ENCODE data around the gene NRG3.

NRG3 gene

GRCh38 chr10:82452676-82453075 is 577.7 kb downstream of the NRG3 start:
- H3K9ac ChIP-seq (ENCODE audit: low read depth, low read length), result no peak overlapping the region
- no peaks in the 10 kb centered on the region for H3K36me3 ChIP-seq (ENCODE audit: insufficient read depth, low read length)
- H3K27me3 ChIP-seq (ENCODE audit: control insufficient read depth, insufficient read depth, low read length), result no peaks in the 10 kb centered on the region
- H3K4me3 ChIP-seq (ENCODE audit: low read length), result no peak overlapping the region
- peaks cover 9% of the 10 kb centered on the region for H3K9me3 ChIP-seq (replicated peaks; ENCODE audit: low read length)
- no peaks in the 10 kb centered on the region for H3K4me1 ChIP-seq (ENCODE audit: control insufficient read depth, insufficient read depth, low read length)
- no peak overlapping the region for H3K4me2 ChIP-seq (ENCODE audit: low read length)

DNA sequence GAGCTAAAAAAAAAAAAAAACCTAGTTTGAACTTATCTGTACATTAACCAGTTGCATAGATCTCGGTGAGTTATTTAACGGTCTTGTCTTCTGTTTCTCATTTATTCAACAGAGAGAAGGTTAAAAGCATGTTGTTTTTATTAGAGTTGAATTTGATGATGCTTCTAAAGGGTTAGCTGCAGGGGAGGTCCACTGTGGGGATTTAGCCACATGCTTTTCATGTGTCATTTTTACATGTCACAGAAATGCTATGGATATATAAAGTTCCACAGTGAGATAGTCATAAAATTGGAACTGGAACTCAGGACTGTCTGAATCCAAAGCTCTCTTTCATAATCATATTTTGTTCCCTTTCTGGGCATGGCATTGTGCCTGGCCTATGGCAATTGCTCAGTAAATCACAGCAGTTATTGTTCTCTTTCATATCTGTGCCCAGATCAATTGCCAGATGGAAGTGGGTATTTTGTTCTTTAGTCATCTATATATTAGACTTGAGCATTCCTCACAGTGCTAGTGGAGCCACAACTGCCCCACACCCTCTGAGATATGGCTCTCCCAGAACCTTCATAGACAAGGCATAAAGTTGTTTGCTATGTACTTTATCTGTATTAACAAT is 578.8 kb downstream of the NRG3 start:
- Histone ChIP-seq H3K4me3 (ENCODE audit: low read length) (no peak overlapping the region), H3K27me3 (ENCODE audit: control insufficient read depth, insufficient read depth, low read length) (no peaks in the 10 kb centered on the region), H3K9me3 (replicated peaks; ENCODE audit: low read length) (peaks cover 6% of the 10 kb centered on the region), H3K36me3 (ENCODE audit: insufficient read depth, low read length) (no peaks in the 10 kb centered on the region), H3K4me1 (ENCODE audit: control insufficient read depth, insufficient read depth, low read length) (no peaks in the 10 kb centered on the region), H3K4me2 (ENCODE audit: low read length) (no peak overlapping the region), H3K9ac (ENCODE audit: low read depth, low read length) (no peak overlapping the region)

DNA sequence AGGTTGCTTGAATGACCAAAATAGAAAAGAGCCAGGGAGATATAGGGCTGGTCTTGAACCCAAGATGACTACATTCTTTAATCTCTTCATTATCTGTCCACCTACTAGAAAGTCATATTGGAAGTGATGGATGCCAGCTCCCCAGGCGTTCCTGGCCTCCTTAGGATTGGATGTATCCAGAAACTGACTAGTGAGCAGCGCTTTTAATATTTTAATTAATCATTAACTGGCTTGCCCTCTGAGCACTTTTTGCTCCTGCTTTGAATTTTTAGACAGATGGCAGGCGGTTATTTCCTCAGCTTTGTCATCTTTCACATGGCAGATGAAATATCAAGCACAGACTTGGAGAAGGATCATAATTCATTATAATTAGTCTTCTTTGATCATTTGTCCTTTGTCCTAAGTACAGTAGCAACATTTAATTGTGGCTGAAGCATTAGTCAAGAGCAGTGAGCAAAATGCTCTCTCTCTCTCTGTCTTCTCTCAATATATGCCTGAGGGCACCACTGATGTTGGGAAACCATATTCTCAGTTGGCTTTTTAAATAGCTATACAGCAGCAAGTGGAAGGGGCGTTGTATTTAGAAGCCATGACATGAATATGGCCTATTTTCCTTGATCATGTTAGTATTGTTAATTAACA is 588.0 kb downstream of the NRG3 start:
- no peaks in the 10 kb centered on the region for H3K4me1 ChIP-seq (ENCODE audit: control insufficient read depth, insufficient read depth, low read length)
- H3K27me3 ChIP-seq (ENCODE audit: control insufficient read depth, insufficient read depth, low read length), result no peaks in the 10 kb centered on the region
- no peaks in the 10 kb centered on the region for H3K36me3 ChIP-seq (ENCODE audit: insufficient read depth, low read length)
- peaks cover 26% of the 10 kb centered on the region for H3K9me3 ChIP-seq (replicated peaks; ENCODE audit: low read length)
- H3K9ac ChIP-seq (ENCODE audit: low read depth, low read length), result no peak overlapping the region
- H3K4me3 ChIP-seq (ENCODE audit: low read length), result no peak overlapping the region
- H3K4me2 ChIP-seq (ENCODE audit: low read length), result no peak overlapping the region

DNA sequence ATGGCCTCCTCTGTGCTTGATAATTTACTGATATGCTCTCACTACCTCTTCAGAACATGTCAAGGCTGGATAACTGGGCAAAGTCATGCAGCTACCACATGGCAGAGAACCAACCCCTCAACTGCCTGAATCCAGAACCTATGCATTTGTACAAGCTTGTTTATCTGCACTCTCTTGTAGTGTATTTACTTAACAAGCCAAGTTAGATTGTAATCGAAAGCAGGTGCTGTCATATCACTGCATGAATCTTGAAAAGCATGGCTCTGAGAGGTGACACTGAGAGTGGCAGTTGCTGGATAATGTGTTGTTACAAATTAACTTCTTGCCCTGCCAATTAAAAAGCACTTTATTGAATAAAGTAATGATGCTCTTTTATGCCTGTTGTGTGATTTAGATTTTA is 588.6 kb downstream of the NRG3 start:
- H3K9ac ChIP-seq (ENCODE audit: low read depth, low read length), result no peak overlapping the region
- peaks cover 26% of the 10 kb centered on the region for H3K9me3 ChIP-seq (replicated peaks; ENCODE audit: low read length)
- H3K4me3 ChIP-seq (ENCODE audit: low read length), result no peak overlapping the region
- H3K4me2 ChIP-seq (ENCODE audit: low read length), result no peak overlapping the region
- H3K27me3 ChIP-seq (ENCODE audit: control insufficient read depth, insufficient read depth, low read length), result no peaks in the 10 kb centered on the region
- no peaks in the 10 kb centered on the region for H3K36me3 ChIP-seq (ENCODE audit: insufficient read depth, low read length)
- no peaks in the 10 kb centered on the region for H3K4me1 ChIP-seq (ENCODE audit: control insufficient read depth, insufficient read depth, low read length)

GRCh38 chr10:82464191-82464818 is 589.3 kb downstream of the NRG3 start:
- H3K36me3 ChIP-seq (ENCODE audit: insufficient read depth, low read length), result no peaks in the 10 kb centered on the region

GRCh38 chr10:82464966-82465365 is 590.0 kb downstream of the NRG3 start:
- no peak overlapping the region for H3K4me3 ChIP-seq (ENCODE audit: low read length)
- H3K9me3 ChIP-seq (replicated peaks; ENCODE audit: low read length), result peaks cover 26% of the 10 kb centered on the region
- H3K4me1 ChIP-seq (ENCODE audit: control insufficient read depth, insufficient read depth, low read length), result no peaks in the 10 kb centered on the region
- H3K4me2 ChIP-seq (ENCODE audit: low read length), result no peak overlapping the region
- no peaks in the 10 kb centered on the region for H3K27me3 ChIP-seq (ENCODE audit: control insufficient read depth, insufficient read depth, low read length)
- no peaks in the 10 kb centered on the region for H3K36me3 ChIP-seq (ENCODE audit: insufficient read depth, low read length)
- no peak overlapping the region for H3K9ac ChIP-seq (ENCODE audit: low read depth, low read length)

More at GRCh38 chr10:82464191-82464818, 589.3 kb downstream of the NRG3 start:
- no peaks in the 10 kb centered on the region for H3K4me1 ChIP-seq (ENCODE audit: control insufficient read depth, insufficient read depth, low read length)
- H3K4me2 ChIP-seq (ENCODE audit: low read length), result no peak overlapping the region
- H3K4me3 ChIP-seq (ENCODE audit: low read length), result no peak overlapping the region
- no peak overlapping the region for H3K9ac ChIP-seq (ENCODE audit: low read depth, low read length)
- H3K27me3 ChIP-seq (ENCODE audit: control insufficient read depth, insufficient read depth, low read length), result no peaks in the 10 kb centered on the region
- peaks cover 26% of the 10 kb centered on the region for H3K9me3 ChIP-seq (replicated peaks; ENCODE audit: low read length)

- H3K9ac ChIP-seq (ENCODE audit: low read depth, low read length), result no peak overlapping the region
- no peaks in the 10 kb centered on the region for H3K4me1 ChIP-seq (ENCODE audit: control insufficient read depth, insufficient read depth, low read length)
- no peak overlapping the region for H3K4me3 ChIP-seq (ENCODE audit: low read length)
- H3K27me3 ChIP-seq (ENCODE audit: control insufficient read depth, insufficient read depth, low read length), result no peaks in the 10 kb centered on the region
- no peak overlapping the region for H3K4me2 ChIP-seq (ENCODE audit: low read length)
- no peaks in the 10 kb centered on the region for H3K36me3 ChIP-seq (ENCODE audit: insufficient read depth, low read length)
- peaks cover 21% of the 10 kb centered on the region for H3K9me3 ChIP-seq (replicated peaks; ENCODE audit: low read length)
Observed at GRCh38 chr10:82468453-82468852, 593.5 kb downstream of the NRG3 start.

DNA sequence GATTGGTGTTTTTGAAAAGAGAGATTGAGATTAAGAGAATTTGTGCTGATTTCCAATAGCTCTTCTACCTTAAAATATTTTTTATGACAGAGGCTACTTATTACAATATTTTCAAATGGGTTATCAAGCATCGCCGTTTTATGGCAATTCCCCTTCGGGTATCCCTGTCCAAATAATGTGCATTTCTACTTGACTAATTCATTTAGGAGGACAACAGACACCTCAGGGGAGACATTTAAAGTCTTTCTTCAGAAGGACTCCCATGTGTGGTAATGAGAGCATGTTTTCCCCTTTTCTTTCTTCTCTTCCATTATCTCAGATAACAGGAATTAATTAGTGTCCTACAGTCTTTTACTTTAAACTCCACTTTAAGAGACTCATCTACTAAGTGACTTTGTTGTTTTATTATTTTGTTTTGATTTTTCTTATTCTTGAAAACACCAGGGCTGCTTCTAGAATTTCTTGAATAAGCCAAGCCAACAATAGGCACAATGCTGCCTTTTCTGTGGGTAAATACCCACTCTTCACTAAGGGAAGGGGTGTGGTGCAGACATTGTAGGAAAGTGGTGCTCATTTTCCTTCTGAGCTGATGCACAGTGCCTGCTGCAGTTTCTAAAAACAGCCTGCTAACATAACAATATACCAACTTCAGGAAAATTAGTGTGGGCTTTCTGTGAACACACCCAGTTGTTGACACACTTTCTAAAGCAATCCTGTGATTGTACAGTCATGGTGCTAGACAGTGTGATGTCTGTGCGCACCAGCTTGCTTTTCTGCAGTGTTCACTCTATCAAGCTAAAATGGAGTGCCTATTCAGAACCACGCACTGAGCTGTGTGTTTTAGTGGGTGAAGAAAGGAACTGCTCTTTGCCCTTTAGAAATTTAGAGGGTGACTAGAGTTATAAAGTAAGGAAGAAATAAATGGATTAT is 597.7 kb downstream of the NRG3 start:
- Histone ChIP-seq H3K36me3 (ENCODE audit: insufficient read depth, low read length) (no peaks in the 10 kb centered on the region), H3K4me3 (ENCODE audit: low read length) (no peak overlapping the region), H3K4me2 (ENCODE audit: low read length) (no peak overlapping the region), H3K4me1 (ENCODE audit: control insufficient read depth, insufficient read depth, low read length) (no peaks in the 10 kb centered on the region), H3K27me3 (ENCODE audit: control insufficient read depth, insufficient read depth, low read length) (no peaks in the 10 kb centered on the region), H3K9ac (ENCODE audit: low read depth, low read length) (no peak overlapping the region), H3K9me3 (replicated peaks; ENCODE audit: low read length) (peaks cover 4% of the 10 kb centered on the region)

- Histone ChIP-seq H3K9me3 (replicated peaks; ENCODE audit: low read length) (no peaks in the 10 kb centered on the region), H3K4me1 (ENCODE audit: control insufficient read depth, insufficient read depth, low read length) (no peaks in the 10 kb centered on the region), H3K27me3 (ENCODE audit: control insufficient read depth, insufficient read depth, low read length) (no peaks in the 10 kb centered on the region), H3K9ac (ENCODE audit: low read depth, low read length) (no peak overlapping the region), H3K4me3 (ENCODE audit: low read length) (no peak overlapping the region), H3K36me3 (ENCODE audit: insufficient read depth, low read length) (no peaks in the 10 kb centered on the region), H3K4me2 (ENCODE audit: low read length) (no peak overlapping the region)
Observed at GRCh38 chr10:82477776-82478175, 602.8 kb downstream of the NRG3 start.

DNA sequence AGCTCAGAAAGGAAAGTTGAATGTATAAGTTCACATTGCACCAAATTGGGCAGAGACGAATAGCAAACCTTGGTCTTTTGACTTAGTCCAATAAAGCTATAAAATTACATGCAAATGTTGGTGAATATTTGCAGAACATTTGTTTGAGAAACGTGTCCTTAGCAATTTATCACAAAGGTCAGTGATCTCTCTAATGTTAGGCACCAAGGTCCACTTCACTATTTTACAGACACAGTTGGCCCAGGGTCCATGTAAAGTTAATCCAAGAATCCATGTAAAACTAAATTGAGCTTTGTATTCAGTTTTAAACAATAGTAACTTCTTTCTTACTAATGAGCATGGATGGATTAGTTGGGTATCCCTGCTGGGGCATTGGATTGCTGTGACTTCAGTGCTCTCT is 617.7 kb downstream of the NRG3 start:
- H3K9me3 ChIP-seq (replicated peaks; ENCODE audit: low read length), result peaks cover 3% of the 10 kb centered on the region
- no peaks in the 10 kb centered on the region for H3K36me3 ChIP-seq (ENCODE audit: insufficient read depth, low read length)
- H3K9ac ChIP-seq (ENCODE audit: low read depth, low read length), result no peak overlapping the region
- no peak overlapping the region for H3K4me2 ChIP-seq (ENCODE audit: low read length)
- H3K27me3 ChIP-seq (ENCODE audit: control insufficient read depth, insufficient read depth, low read length), result no peaks in the 10 kb centered on the region
- no peaks in the 10 kb centered on the region for H3K4me1 ChIP-seq (ENCODE audit: control insufficient read depth, insufficient read depth, low read length)
- no peak overlapping the region for H3K4me3 ChIP-seq (ENCODE audit: low read length)

DNA sequence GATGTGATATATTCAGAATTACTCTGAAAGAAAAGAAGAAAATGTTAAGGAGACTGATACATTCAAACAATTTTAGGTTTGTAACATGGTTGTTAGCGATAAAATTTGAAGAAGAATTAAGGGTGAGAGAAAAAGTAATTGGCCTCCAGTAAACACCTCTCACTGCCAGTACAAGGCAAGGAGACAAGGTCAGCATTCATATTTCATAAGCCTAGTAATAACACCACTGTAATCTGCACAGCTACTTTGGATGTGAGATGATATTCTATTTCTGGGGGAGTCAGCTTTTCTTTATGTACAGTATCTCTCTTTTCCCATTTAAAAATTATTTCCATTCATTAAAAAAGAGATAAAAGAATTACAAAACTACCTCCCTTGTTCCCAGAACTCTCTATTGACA is 621.1 kb downstream of the NRG3 start:
- Histone ChIP-seq H3K4me2 (ENCODE audit: low read length) (no peak overlapping the region), H3K36me3 (ENCODE audit: insufficient read depth, low read length) (no peaks in the 10 kb centered on the region), H3K9ac (ENCODE audit: low read depth, low read length) (no peak overlapping the region), H3K4me1 (ENCODE audit: control insufficient read depth, insufficient read depth, low read length) (no peaks in the 10 kb centered on the region), H3K27me3 (ENCODE audit: control insufficient read depth, insufficient read depth, low read length) (no peaks in the 10 kb centered on the region), H3K4me3 (ENCODE audit: low read length) (no peak overlapping the region), H3K9me3 (replicated peaks; ENCODE audit: low read length) (peaks cover 15% of the 10 kb centered on the region)

Data from skeletal muscle satellite cell (primary cell).